NCI-H1105 (cell line): Measurements from ENCODE around the gene RIMS4.

Experiments
- DNase-seq: peaks from one replicate; lab custom pipeline; 2025; lab: John Stamatoyannopoulos, UW

Gene RIMS4

GRCh38 chr20:44810391-44811149 is at the start of gene RIMS4:
Gene RIMS4, minus strand, starts transcription at chr20:44810546. Its CDS starts 275 bp downstream, at chr20:44810271.
- peak; percentile 64 for DNase-seq

GRCh38 chr20:44858606-44859360 is 48.4 kb upstream of the RIMS4 start:
- no peak for DNase-seq

GRCh38 chr20:44856856-44857448 is 46.6 kb upstream of the RIMS4 start:
- no peak for DNase-seq

- no peak for DNase-seq
Measured at GRCh38 chr20:44856442-44856841, 46.1 kb upstream of the RIMS4 start.

GRCh38 chr20:44851545-44851944 is 41.2 kb upstream of the RIMS4 start:
- DNase-seq: no peak

GRCh38 chr20:44850837-44851236 is 40.5 kb upstream of the RIMS4 start:
- no peak for DNase-seq

- no peak for DNase-seq
Measured at GRCh38 chr20:44850272-44850671, 39.9 kb upstream of the RIMS4 start.

GRCh38 chr20:44849703-44850102 is 39.4 kb upstream of the RIMS4 start:
- DNase-seq: no peak

GRCh38 chr20:44848254-44849015 is 38.1 kb upstream of the RIMS4 start:
- no peak for DNase-seq

GRCh38 chr20:44843876-44844275 is 33.5 kb upstream of the RIMS4 start:
- no peak for DNase-seq

GRCh38 chr20:44841955-44842354 is 31.6 kb upstream of the RIMS4 start:
- no peak for DNase-seq

GRCh38 chr20:44840826-44841225 is 30.5 kb upstream of the RIMS4 start:
- no peak for DNase-seq

GRCh38 chr20:44839481-44839880 is 29.1 kb upstream of the RIMS4 start:
- DNase-seq: no peak

- DNase-seq: no peak
Measured at GRCh38 chr20:44838521-44838920, 28.2 kb upstream of the RIMS4 start.

GRCh38 chr20:44837946-44838345 is 27.6 kb upstream of the RIMS4 start:
- DNase-seq: no peak

- no peak for DNase-seq
Measured at GRCh38 chr20:44836601-44837120, 26.3 kb upstream of the RIMS4 start.

- DNase-seq: no peak
Measured at GRCh38 chr20:44835661-44836221, 25.4 kb upstream of the RIMS4 start.

- no peak for DNase-seq
Measured at GRCh38 chr20:44835116-44835515, 24.8 kb upstream of the RIMS4 start.

GRCh38 chr20:44834693-44835092 is 24.3 kb upstream of the RIMS4 start:
- no peak for DNase-seq

- no peak for DNase-seq
Measured at GRCh38 chr20:44833437-44833836, 23.1 kb upstream of the RIMS4 start.

GRCh38 chr20:44832724-44833123 is 22.4 kb upstream of the RIMS4 start:
- DNase-seq: no peak

GRCh38 chr20:44830995-44831394 is 20.6 kb upstream of the RIMS4 start:
- no peak for DNase-seq
